HK-2 (cell line): Measurements from ENCODE around the gene SPATA12.
A peak's percentile ranks its signal among the peaks of the same experiment; 100 is the strongest.

Experiments
- DNase-seq: peaks from one replicate; pipeline ENCODE4 v3.0.0-alpha.2; 2018; ENCODE audit not compliant: unreplicated experiment

The SPATA12 gene

GRCh38 chr3:57052662-57053061 lies 7.8 kb upstream of the SPATA12 start:
- no peak for DNase-seq

DNA sequence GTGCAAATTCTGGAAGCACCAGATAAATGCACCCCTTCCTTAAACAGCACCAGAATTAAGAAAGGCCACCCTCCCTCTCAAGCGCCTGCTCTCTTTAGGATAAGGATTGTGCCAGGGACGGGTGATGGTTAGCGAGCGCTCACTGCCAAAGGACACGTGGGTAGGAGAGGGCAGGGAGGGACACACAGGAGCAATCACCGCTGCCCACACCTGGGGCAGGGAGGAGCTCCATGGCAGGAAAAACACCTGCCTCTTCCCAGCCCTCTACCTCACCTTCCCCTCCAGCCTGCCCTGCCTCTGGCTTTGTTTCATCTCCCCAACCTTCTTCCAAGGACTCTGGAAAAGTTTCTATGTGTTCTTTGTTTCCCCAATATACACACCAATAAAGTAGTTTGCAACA lies 7.3 kb upstream of the SPATA12 start:
- no peak for DNase-seq

GRCh38 chr3:57057351-57057750 lies 3.1 kb upstream of the SPATA12 start:
- DNase-seq, result no peak

GRCh38 chr3:57059411-57059810 lies 1.1 kb upstream of the SPATA12 start:
- DNase-seq, result no peak

- no peak for DNase-seq
These were observed 1.1 kb downstream of the SPATA12 start for GRCh38 chr3:57061556-57061955.

DNA sequence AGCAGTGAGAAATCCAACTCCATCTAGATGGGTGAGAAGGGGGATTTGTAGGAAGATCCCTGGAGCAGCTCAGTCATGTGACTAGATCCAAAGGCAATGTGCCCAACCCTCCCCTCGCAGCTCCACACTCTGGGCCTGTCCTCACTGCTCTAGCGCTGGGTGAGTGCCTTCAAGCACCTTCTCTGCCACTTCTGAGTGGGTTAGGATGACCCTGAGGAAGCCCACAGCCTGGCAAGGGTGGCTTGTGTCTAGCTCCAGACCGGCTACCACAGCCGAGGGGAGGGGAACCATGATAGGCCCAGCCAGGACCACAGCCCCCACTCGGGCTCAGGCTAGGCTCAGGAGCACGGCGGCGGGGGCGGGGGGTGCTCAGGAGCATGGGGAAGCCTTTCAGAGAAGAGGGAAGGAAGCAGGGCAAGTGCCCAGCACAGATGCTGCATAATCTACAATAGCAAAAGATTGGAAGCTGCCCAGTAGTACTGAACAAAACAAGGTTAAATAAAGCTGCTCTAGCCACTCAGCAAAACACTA lies 1.7 kb downstream of the SPATA12 start:
- DNase-seq, result no peak

DNA sequence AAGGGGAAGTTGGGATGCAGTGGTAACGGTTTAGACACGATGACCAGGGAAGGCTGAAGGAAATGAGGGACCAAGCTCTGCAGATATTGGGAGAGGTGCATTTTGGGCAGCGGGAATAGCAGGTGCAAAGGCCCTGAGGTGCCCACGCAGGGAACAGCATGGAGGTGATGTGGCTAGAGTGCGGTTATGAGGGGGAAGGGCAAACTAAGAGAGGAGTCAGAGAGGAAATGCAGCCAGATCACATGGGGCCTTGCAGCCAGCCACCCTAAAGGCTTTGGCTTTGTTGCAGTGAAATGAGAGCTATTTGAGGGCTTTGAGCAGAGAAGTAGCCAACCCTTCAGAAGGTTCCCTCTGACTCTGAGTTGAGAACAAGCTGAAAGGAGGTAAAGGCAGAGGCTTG lies 2.6 kb downstream of the SPATA12 start:
- no peak for DNase-seq

DNA sequence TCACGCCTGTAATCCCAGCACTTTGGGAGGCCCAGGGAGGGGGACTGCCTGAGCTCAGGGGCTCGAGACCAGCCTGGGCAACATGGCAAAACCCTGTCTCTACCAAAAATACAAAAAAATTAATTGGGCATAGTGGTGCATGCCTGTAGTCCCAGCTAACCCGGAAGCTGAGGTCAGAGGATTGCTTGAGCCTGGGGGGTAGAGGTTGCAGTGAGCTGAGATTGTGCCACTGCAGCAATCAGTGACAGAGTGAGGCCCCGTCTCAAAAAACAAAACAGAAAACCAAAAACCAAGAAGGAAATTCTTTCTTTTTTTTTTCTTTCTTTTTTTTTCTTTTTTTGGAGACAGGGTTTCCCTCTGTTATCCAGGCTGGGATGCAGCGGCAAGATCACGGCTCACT lies 3.5 kb downstream of the SPATA12 start:
- DNase-seq, result no peak

GRCh38 chr3:57064572-57064971 lies 4.1 kb downstream of the SPATA12 start:
- no peak for DNase-seq

DNA sequence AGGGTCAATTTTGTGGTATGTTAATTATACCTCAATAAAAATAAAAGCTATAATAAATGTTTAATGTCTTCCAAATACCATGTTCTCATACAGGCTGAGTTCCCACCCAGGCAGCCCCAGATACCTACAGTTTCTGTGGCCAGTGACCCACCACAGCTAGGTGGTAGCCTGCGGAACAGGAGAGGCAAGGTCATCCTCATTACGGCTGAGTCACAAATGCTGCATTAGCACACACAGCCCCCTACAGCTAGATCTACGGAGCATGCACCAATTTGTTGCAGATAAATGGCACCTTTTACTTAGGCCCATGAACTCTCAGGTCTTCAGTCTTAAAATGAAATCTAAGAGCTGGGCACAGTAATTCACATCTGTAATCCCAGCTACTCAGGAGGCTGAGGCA lies 5.1 kb downstream of the SPATA12 start:
- DNase-seq, result no peak

- no peak for DNase-seq
These were observed 6.0 kb downstream of the SPATA12 start for GRCh38 chr3:57066471-57066870.

- DNase-seq, result peak; percentile 68
These were observed 8.1 kb downstream of the SPATA12 start for GRCh38 chr3:57068437-57069089.

DNA sequence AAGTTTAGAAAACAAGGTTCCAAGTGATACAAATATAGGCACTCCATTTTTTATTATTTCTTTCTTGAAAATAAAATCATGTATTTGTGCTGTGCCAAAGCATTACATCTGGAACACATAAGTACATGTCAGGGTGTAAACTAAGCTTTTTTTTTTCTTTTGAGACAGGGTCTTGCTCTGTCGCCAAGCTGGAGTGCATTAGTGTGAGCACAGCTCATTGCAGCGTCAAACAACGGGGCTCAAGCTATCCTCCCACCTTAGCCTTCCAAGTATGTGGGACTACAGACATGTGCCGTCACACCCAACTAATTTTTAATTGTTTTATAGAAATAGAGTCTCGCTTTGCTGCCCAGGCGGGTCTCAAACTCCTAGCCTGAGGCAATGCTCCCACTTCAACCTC lies 9.0 kb downstream of the SPATA12 start:
- no peak for DNase-seq

DNA sequence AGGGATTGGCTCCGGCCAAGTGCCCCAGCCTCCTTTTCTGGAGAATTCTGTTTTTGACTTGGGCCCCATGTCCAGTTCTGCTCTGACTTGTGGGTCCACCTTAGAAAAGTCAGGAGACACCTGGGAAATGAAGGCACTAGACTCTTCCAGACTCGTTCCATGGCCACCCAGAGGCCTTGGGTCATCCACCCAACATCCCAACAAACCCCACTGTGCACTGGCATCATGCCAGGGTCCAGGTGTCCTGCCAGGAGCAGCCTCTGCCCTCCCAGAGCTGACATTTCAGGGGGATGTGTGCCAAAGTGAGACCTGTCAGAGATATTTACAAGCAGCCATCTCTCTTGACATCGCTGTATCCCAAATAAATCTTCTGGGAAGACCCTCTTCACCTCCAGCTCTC lies 13.2 kb downstream of the SPATA12 start:
- DNase-seq, result no peak

DNA sequence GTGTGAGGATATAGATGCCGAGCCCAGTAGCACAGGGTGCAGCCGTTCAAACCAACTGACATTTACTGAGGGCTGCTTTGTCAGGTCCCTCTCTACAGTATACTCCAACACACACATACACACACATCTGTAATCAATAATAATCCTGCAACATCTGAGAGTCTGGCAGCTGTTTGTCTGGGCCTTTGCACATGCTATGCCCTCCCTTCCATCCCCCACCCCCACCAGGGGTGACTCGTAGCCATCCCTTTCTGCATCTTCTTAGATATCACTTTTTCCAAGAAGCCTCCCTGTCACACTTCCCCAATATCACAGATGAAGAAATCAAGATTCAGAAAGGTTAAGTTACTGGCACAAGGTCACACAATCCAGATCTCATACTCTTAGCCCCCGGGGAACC lies 13.7 kb downstream of the SPATA12 start:
- no peak for DNase-seq

GRCh38 chr3:57076422-57076951 lies 16.0 kb downstream of the SPATA12 start:
- DNase-seq, result no peak

- no peak for DNase-seq
These were observed 17.3 kb downstream of the SPATA12 start for GRCh38 chr3:57077630-57078343.

GRCh38 chr3:57078344-57078634 lies 17.8 kb downstream of the SPATA12 start:
- no peak for DNase-seq

GRCh38 chr3:57078635-57079473 lies 18.4 kb downstream of the SPATA12 start:
- DNase-seq, result peak; percentile 52

GRCh38 chr3:57079474-57079831 lies 19.0 kb downstream of the SPATA12 start:
- no peak for DNase-seq

- DNase-seq, result no peak
These were observed 19.7 kb downstream of the SPATA12 start for GRCh38 chr3:57080171-57080570.

DNA sequence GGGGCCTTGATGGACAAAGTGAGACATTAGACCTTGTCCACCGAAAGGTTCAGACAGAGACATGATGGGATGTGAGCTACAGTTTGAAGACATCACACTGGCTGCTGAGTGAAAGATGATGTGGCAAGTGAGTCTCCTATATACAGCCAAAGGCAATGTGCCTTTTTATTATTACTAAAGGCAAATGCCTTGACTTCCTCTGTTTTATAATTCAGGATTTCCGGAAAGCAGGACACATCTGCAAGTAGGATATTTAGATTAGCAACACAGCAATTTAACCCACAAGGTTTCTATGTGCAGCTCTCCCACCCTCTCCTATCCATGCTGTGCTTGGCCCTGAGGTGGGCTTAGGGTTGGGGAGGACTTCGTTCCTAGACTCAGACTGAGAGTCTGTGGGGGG lies 20.7 kb downstream of the SPATA12 start:
- no peak for DNase-seq

GRCh38 chr3:57082481-57082880 lies 22.0 kb downstream of the SPATA12 start:
- no peak for DNase-seq
